ENCODE data around the gene SMARCA5. TPM values are rescaled to one million over a fixed set of nuclear protein-coding genes. Genes with fewer than 3 reads are reported as not detected.

SMARCA5 gene
- total RNA-seq, 1 donor from 2014 or later, result 107 TPM

Other genes with a start within 250 kb of the SMARCA5 start
- gene GAB1, start 176.8 kb upstream of the SMARCA5 start, total RNA-seq, result 12.0 and 13.2 TPM in 2 replicates
- gene FREM3, start 187.0 kb downstream of the SMARCA5 start, total RNA-seq, result not detected in 2 replicates